K562 (cell line): ENCODE data around the gene GRK4. TPM values are rescaled to one million over a fixed set of nuclear protein-coding genes. Genes with fewer than 3 reads are reported as not detected.

Source experiments
- ARID1B ChIP-seq: fragments of 450-650 bp; IDR thresholded peaks from 2 replicates; pipeline ENCODE4 v1.6.1; 2016; ENCODE audit warnings: antibody characterized with exemption, mild to moderate bottlenecking, inconsistent platforms
- ARNT ChIP-seq, 2 experiments: fragments of 450-650 bp; IDR thresholded peaks; 2 replicates each; pipeline ENCODE4 v1.6.1; 2016; ENCODE audit warnings: mild to moderate bottlenecking in 1 of 2
- BDP1 ChIP-seq: IDR thresholded peaks from 3 replicates; pipeline ENCODE4 v1.6.1; 2011; ENCODE audit not compliant: insufficient read length, insufficient read depth
- CBFA2T2 ChIP-seq: fragments of 450-650 bp; conservative IDR thresholded peaks from 2 replicates; pipeline ENCODE4 v1.6.1; 2017; ENCODE audit warnings: mild to moderate bottlenecking
- CCNT2 ChIP-seq: IDR thresholded peaks from 2 replicates; pipeline ENCODE4 v1.6.1; 2011; ENCODE audit warnings: borderline replicate concordance, low read depth, mild to moderate bottlenecking, moderate library complexity, mixed read lengths, low read length; ENCODE audit not compliant: insufficient read length; ENCODE audit errors: extremely low read depth
- CEBPB ChIP-seq: fragments of 450-650 bp; IDR thresholded peaks from 2 replicates; pipeline ENCODE4 v1.6.1; 2016; ENCODE audit warnings: missing genetic modification characterization, missing compliant biosample characterization
- CREBBP ChIP-seq: IDR thresholded peaks from one replicate; pipeline ENCODE4 v1.6.1; 2012; ENCODE audit warnings: low read depth, mild to moderate bottlenecking, control low read depth, inconsistent platforms, low read length
- HNRNPH1 ChIP-seq: fragments of 200-400 bp; formaldehyde crosslinking; optimal IDR thresholded peaks from 2 replicates; pipeline ENCODE3; 2017; ENCODE audit warnings: low read depth, mild to moderate bottlenecking, low read length, moderate library complexity
- JUN ChIP-seq, 2 experiments: sonication (generic) in 1 of 2; formaldehyde crosslinking in 1 of 2; IDR thresholded peaks; 2 replicates each; pipeline versions ENCODE4 v1.6.1 to v1.8.0; 2012 to 2022; ENCODE audit warnings: borderline replicate concordance in 2 of 2, mild to moderate bottlenecking in 2 of 2, improper control_type of control experiment in 1 of 2, low read depth in 1 of 2, low read length in 1 of 2, missing genetic modification reagents in 1 of 2
- KLF10 ChIP-seq: fragments of 250-450 bp; sonication (Bioruptor Pico); IDR thresholded peaks from 2 replicates; pipeline ENCODE4 v1.6.1; 2021; ENCODE audit warnings: matching md5 sums
- NFIX ChIP-seq: fragments of 250-450 bp; sonication (Bioruptor Pico); IDR thresholded peaks from 2 replicates; pipeline ENCODE4 v1.4.0; 2020; ENCODE audit warnings: low read depth, mild to moderate bottlenecking, moderate library complexity
- POLR2A ChIP-seq: fragments of 450-650 bp; conservative IDR thresholded peaks from 2 replicates; pipeline ENCODE4 v1.6.1; 2016
- PTBP1 ChIP-seq: fragments of 200-400 bp; formaldehyde crosslinking; IDR thresholded peaks from 2 replicates; pipeline ENCODE4 v1.6.1; 2017; ENCODE audit warnings: low read depth, low read length
- RAD21 ChIP-seq, 2 experiments: fragments of 250-450 bp in 1 of 2; fragments of 450-650 bp in 1 of 2; sonication (Bioruptor Pico) in 1 of 2; formaldehyde crosslinking in 1 of 2; IDR thresholded peaks in 1 of 2; conservative IDR thresholded peaks in 1 of 2; 2 replicates each; pipeline versions ENCODE4 v1.4.0 to v1.8.0; 2020 to 2022; ENCODE audit warnings: mild to moderate bottlenecking in 2 of 2, moderate library complexity in 1 of 2
- RBM22 ChIP-seq: fragments of 200-400 bp; formaldehyde crosslinking; IDR thresholded peaks from 2 replicates; pipeline ENCODE4 v1.6.1; 2018; ENCODE audit warnings: low read length, low read depth; ENCODE audit not compliant: poor library complexity, severe bottlenecking
- RCOR1 ChIP-seq, 2 experiments: IDR thresholded peaks; 2 replicates each; pipeline ENCODE4 v1.6.1; 2012; ENCODE audit warnings: low read depth in 2 of 2, low read length in 2 of 2, borderline replicate concordance in 1 of 2, improper control_type of control experiment in 1 of 2
- SMC3 ChIP-seq: conservative IDR thresholded peaks from 2 replicates; pipeline ENCODE4 v1.6.1; 2011; ENCODE audit warnings: low read depth, low read length, improper control_type of control experiment; ENCODE audit not compliant: insufficient read depth
- ZEB2 ChIP-seq: fragments of 450-650 bp; IDR thresholded peaks from 2 replicates; pipeline ENCODE4 v1.6.1; 2016
- polyA plus RNA-seq, 8 experiments: library from polyadenylated mRNA; depleted of rRNA in 4 of 8; stranded (reverse) in 5 of 8; unstranded in 3 of 8; fragments of >200 nt; fragmentation: Nextera tagmentation in 2 of 8; fragmentation: Illumina TruSeq in 1 of 8; extraction: Ambion mirVana in 2 of 8; extraction: Trizol in 1 of 8; gene quantifications; 2 replicates each; pipeline versions ENCODE4 v1.2.1 to v1.2.3, GENCODE V29; 2011 to 2014; ENCODE audit warnings: inconsistent platforms in 1 of 8, missing spikeins in 1 of 8
- total RNA-seq, 7 experiments: library from RNA; depleted of rRNA in 6 of 7; stranded (reverse); fragments of >200 nt in 6 of 7; fragmentation: Illumina TruSeq in 2 of 7; extraction: Trizol in 2 of 7; gene quantifications; 2 replicates each; pipeline versions ENCODE4 v1.2.1 to v1.2.3, GENCODE V29; 2011 to 2021; ENCODE audit warnings: low replicate concordance in 1 of 7
- TF ChIP-seq, protein P1 (sequence below): fragments of 250-450 bp; sonication (Bioruptor Pico); IDR thresholded peaks from 2 replicates; pipeline ENCODE4 v1.8.0; 2022; ENCODE audit warnings: moderate library complexity, mild to moderate bottlenecking, inconsistent platforms
- TF ChIP-seq, protein P2 (sequence below): sonication (generic); formaldehyde crosslinking; IDR thresholded peaks from 2 replicates; pipeline ENCODE4 v1.5.0; 2020; ENCODE audit warnings: missing genetic modification reagents
- TF ChIP-seq, protein P3 (sequence below): sonication (generic); formaldehyde crosslinking; IDR thresholded peaks from 2 replicates; pipeline ENCODE4 v1.9.0; 2022; ENCODE audit warnings: mild to moderate bottlenecking, missing genetic modification reagents
- TF ChIP-seq, protein P4 (sequence below): fragments of 250-450 bp; sonication (Bioruptor Pico); IDR thresholded peaks from 2 replicates; pipeline ENCODE4 v1.9.0; 2021; ENCODE audit warnings: mild to moderate bottlenecking, inconsistent platforms

Gene GRK4
- total and polyA plus RNA-seq, 9 of the 15 experiments (the other 6 are each of a cell fraction or from before 2014, with no cell fraction given): 1.1 to 4.8 (median 2.6) TPM

DNA sequence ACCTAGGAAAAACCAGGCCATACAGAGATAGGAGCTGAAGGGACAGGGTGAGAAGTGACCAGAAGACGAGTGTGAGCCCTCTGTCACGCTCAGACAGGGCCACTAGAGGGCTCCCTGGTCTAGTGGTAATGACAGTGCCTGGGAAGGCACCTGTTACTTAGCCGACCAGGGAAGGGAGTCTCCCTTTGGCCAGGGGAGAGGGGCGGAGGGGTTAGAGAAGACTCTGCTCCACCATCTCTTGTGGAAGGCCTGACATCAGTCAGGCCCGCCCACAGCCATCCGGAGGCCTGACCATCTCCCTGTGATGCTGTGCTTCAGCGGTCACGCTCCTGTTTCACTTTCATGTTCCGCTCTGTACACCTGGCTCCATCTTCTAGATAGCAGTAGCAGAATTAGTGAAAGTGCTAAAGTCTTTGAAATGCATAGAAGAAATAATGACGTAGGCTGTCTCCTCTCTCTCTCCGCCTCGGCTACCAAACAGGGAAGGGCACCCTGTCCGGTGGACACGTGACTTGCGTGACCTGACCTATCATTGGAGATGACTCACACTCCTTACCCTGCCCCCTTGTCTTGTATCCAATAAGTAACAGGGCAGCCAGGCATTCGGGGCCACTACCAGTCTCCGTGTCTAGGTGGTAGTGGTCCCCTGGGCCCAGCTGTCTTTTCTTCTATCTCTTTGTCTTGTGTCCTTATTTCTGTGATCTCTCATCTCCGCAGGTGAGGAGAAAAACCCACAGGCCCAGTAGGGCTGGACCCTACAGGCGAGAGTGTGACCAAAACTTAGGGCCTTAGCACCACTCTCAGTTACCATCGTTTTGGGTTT, 84.3 kb downstream of the GRK4 start (continued):
- TF ChIP-seq, protein P1, sequence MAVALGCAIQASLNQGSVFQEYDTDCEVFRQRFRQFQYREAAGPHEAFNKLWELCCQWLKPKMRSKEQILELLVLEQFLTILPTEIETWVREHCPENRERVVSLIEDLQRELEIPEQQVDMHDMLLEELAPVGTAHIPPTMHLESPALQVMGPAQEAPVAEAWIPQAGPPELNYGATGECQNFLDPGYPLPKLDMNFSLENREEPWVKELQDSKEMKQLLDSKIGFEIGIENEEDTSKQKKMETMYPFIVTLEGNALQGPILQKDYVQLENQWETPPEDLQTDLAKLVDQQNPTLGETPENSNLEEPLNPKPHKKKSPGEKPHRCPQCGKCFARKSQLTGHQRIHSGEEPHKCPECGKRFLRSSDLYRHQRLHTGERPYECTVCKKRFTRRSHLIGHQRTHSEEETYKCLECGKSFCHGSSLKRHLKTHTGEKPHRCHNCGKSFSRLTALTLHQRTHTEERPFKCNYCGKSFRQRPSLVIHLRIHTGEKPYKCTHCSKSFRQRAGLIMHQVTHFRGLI (CRISPR knock-in tag): no peak
- no peak for TF ChIP-seq KLF10 (CRISPR knock-in tag)
- peak; percentile 64 to 87 for TF ChIP-seq RAD21 (CRISPR knock-in tag; conservative IDR thresholded peaks at IDR 0.05 in 1 of 2, IDR thresholded peaks at IDR 0.05 in 1 of 2)
- TF ChIP-seq ARID1B: no peak
- TF ChIP-seq, protein P2, sequence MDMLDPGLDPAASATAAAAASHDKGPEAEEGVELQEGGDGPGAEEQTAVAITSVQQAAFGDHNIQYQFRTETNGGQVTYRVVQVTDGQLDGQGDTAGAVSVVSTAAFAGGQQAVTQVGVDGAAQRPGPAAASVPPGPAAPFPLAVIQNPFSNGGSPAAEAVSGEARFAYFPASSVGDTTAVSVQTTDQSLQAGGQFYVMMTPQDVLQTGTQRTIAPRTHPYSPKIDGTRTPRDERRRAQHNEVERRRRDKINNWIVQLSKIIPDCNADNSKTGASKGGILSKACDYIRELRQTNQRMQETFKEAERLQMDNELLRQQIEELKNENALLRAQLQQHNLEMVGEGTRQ (CRISPR knock-in tag): peak; percentile 82
- no peak for TF ChIP-seq PTBP1
- no peak for TF ChIP-seq HNRNPH1
- peak; percentile 69; the same call in 1 of the 2 replicates for TF ChIP-seq SMC3
- TF ChIP-seq NFIX (CRISPR knock-in tag): no peak
- TF ChIP-seq CBFA2T2: peak; percentile 57; the same call in 1 of the 2 replicates
- TF ChIP-seq, protein P3, sequence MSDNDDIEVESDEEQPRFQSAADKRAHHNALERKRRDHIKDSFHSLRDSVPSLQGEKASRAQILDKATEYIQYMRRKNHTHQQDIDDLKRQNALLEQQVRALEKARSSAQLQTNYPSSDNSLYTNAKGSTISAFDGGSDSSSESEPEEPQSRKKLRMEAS (CRISPR knock-in tag): 0 out of 2 replicates have a peak, but pooled peaks have one; percentile 16
- peak in 1 of 2 experiments; percentile 40; a peak in 1 of 4 replicates for TF ChIP-seq RCOR1 (IDR thresholded peaks at IDR 0.05; ENCODE audit: borderline replicate concordance in 1 of 2, low read depth in 2 of 2, low read length in 2 of 2)
- TF ChIP-seq CCNT2: no peak
- no peak for TF ChIP-seq CEBPB (tag)
- peak; percentile 10; the same call in 1 of the 2 replicates for TF ChIP-seq JUN (IDR thresholded peaks at IDR 0.05; ENCODE audit: borderline replicate concordance, low read depth, low read length)
- no peak for TF ChIP-seq JUN (CRISPR knock-in tag; IDR thresholded peaks at IDR 0.05; ENCODE audit: borderline replicate concordance)
- TF ChIP-seq RBM22: no peak
- no peak for TF ChIP-seq ARNT (IDR thresholded peaks at IDR 0.05)
- no peak for TF ChIP-seq CREBBP
- TF ChIP-seq ZEB2: 0 out of 2 replicates have a peak, but pooled peaks have one; percentile 20
- TF ChIP-seq, protein P4, sequence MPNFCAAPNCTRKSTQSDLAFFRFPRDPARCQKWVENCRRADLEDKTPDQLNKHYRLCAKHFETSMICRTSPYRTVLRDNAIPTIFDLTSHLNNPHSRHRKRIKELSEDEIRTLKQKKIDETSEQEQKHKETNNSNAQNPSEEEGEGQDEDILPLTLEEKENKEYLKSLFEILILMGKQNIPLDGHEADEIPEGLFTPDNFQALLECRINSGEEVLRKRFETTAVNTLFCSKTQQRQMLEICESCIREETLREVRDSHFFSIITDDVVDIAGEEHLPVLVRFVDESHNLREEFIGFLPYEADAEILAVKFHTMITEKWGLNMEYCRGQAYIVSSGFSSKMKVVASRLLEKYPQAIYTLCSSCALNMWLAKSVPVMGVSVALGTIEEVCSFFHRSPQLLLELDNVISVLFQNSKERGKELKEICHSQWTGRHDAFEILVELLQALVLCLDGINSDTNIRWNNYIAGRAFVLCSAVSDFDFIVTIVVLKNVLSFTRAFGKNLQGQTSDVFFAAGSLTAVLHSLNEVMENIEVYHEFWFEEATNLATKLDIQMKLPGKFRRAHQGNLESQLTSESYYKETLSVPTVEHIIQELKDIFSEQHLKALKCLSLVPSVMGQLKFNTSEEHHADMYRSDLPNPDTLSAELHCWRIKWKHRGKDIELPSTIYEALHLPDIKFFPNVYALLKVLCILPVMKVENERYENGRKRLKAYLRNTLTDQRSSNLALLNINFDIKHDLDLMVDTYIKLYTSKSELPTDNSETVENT: no peak
- TF ChIP-seq BDP1: no peak
- no peak for TF ChIP-seq POLR2A
